ENCODE data around the gene RNF31.

The RNF31 gene

GRCh38 chr14:24113801-24114531, 33.3 kb upstream of the RNF31 start:
- peak; percentile 62 for DNase-seq
- H3K36me3 ChIP-seq (replicated peaks; ENCODE audit: insufficient read depth, low read length), result no peaks in the 10 kb centered on the region
- H3K4me1 ChIP-seq (ENCODE audit: low read length), result peaks cover 14% of the 10 kb centered on the region
- peaks cover 13% of the 10 kb centered on the region for H3K79me2 ChIP-seq (ENCODE audit: low read length)
- no peaks in the 10 kb centered on the region for H3K9me2 ChIP-seq (replicated peaks; ENCODE audit: insufficient read depth, low read length)
- H3K9me3 ChIP-seq (replicated peaks; ENCODE audit: insufficient read depth, low read length), result no peaks in the 10 kb centered on the region
- H3K4me3 ChIP-seq (ENCODE audit: low read length), result peak overlapping the region; percentile 87
- peak overlapping the region; percentile 100 for H3K27ac ChIP-seq (ENCODE audit: low read length)
- peaks cover 22% of the 10 kb centered on the region for H3F3A ChIP-seq (ENCODE audit: insufficient read depth, low read length)
- H3K9ac ChIP-seq (ENCODE audit: low read length), result peak overlapping the region; percentile 93
- no peaks in the 10 kb centered on the region for H3K27me3 ChIP-seq (replicated peaks; ENCODE audit: insufficient read depth, low read length)
- TF ChIP-seq EZH2phosphoT487 (IDR thresholded peaks at IDR 0.05; ENCODE audit: low read length) (no peak), CTCF (IDR thresholded peaks at IDR 0.05; ENCODE audit: low read length) (no peak), EZH2 (optimal IDR thresholded peaks at IDR 0.05; ENCODE audit: low read depth, low read length) (no peak)
- H3K4me2 ChIP-seq (ENCODE audit: low read depth, low read length), result peak overlapping the region; percentile 84
- H4K20me1 ChIP-seq (ENCODE audit: insufficient read depth, low read length), result no peaks in the 10 kb centered on the region
- peak overlapping the region; percentile 58; the same call in 1 of the 2 replicates for H2AFZ ChIP-seq (ENCODE audit: low read length)

GRCh38 chr14:24114532-24115421, 32.5 kb upstream of the RNF31 start, which contains the start of the genes DCAF11 and NRL:
TSS of gene DCAF11 (plus strand) at chr14:24114777. CDS start at chr14:24115595, 818 bp downstream.
TSS of gene NRL (minus strand) at chr14:24114949. CDS start at chr14:24082848, 32,101 bp downstream.
- Histone ChIP-seq H3K9me2 (replicated peaks; ENCODE audit: insufficient read depth, low read length) (no peaks in the 10 kb centered on the region), H3K27me3 (replicated peaks; ENCODE audit: insufficient read depth, low read length) (no peaks in the 10 kb centered on the region), H3K9me3 (replicated peaks; ENCODE audit: insufficient read depth, low read length) (no peaks in the 10 kb centered on the region), H3K4me2 (ENCODE audit: low read depth, low read length) (peak within 1 kb of the TSS; percentile 84), H3K9ac (ENCODE audit: low read length) (peak within 1 kb of the TSS; percentile 93), H3K4me3 (ENCODE audit: low read length) (peak within 1 kb of the TSS; percentile 87), H3K79me2 (ENCODE audit: low read length) (peaks cover 13% of the 10 kb centered on the region), H3K27ac (ENCODE audit: low read length) (peak within 1 kb of the TSS; percentile 100), H4K20me1 (ENCODE audit: insufficient read depth, low read length) (no peaks in the 10 kb centered on the region), H2AFZ (ENCODE audit: low read length) (peak within 1 kb of the TSS; percentile 58; the same call in 1 of the 2 replicates), H3F3A (ENCODE audit: insufficient read depth, low read length) (peaks cover 20% of the 10 kb centered on the region), H3K36me3 (replicated peaks; ENCODE audit: insufficient read depth, low read length) (no peaks in the 10 kb centered on the region), H3K4me1 (ENCODE audit: low read length) (peaks cover 9% of the 10 kb centered on the region)
- DNase-seq, result peak; percentile 97
- TF ChIP-seq CTCF (IDR thresholded peaks at IDR 0.05; ENCODE audit: low read length), result no peak
- no peak for TF ChIP-seq EZH2 (optimal IDR thresholded peaks at IDR 0.05; ENCODE audit: low read depth, low read length)
- TF ChIP-seq EZH2phosphoT487 (IDR thresholded peaks at IDR 0.05; ENCODE audit: low read length), result no peak

- Histone ChIP-seq H3K4me3 (ENCODE audit: low read length) (peak overlapping the region; percentile 87), H3K79me2 (ENCODE audit: low read length) (peaks cover 13% of the 10 kb centered on the region), H3K27me3 (replicated peaks; ENCODE audit: insufficient read depth, low read length) (no peaks in the 10 kb centered on the region), H3K27ac (ENCODE audit: low read length) (peak overlapping the region; percentile 43; the same call in 1 of the 2 replicates), H3K9me3 (replicated peaks; ENCODE audit: insufficient read depth, low read length) (no peaks in the 10 kb centered on the region), H2AFZ (ENCODE audit: low read length) (0 out of 2 replicates have a peak overlapping the region, but pooled peaks have one; percentile 27), H4K20me1 (ENCODE audit: insufficient read depth, low read length) (no peaks in the 10 kb centered on the region), H3K36me3 (replicated peaks; ENCODE audit: insufficient read depth, low read length) (no peaks in the 10 kb centered on the region), H3K9ac (ENCODE audit: low read length) (peak overlapping the region; percentile 93), H3K4me1 (ENCODE audit: low read length) (peaks cover 5% of the 10 kb centered on the region), H3K4me2 (ENCODE audit: low read depth, low read length) (peak overlapping the region; percentile 76), H3K9me2 (replicated peaks; ENCODE audit: insufficient read depth, low read length) (no peaks in the 10 kb centered on the region), H3F3A (ENCODE audit: insufficient read depth, low read length) (peaks cover 13% of the 10 kb centered on the region)
- TF ChIP-seq EZH2 (optimal IDR thresholded peaks at IDR 0.05; ENCODE audit: low read depth, low read length) (no peak), CTCF (IDR thresholded peaks at IDR 0.05; ENCODE audit: low read length) (no peak), EZH2phosphoT487 (IDR thresholded peaks at IDR 0.05; ENCODE audit: low read length) (no peak)
- no peak for DNase-seq
Measured at GRCh38 chr14:24115422-24116127, 31.7 kb upstream of the RNF31 start.
